GM12878 (cell line): Measurements from ENCODE around the gene CEACAM5. TPM values are rescaled to one million over a fixed set of nuclear protein-coding genes. Genes with fewer than 3 reads are reported as not detected.

Source experiments
- ATAC-seq: fragments of 200-7000 bp; cut with Tn5 transposase; 3 replicates; pipeline ENCODE4 v1.9.1; 2020; ENCODE audit warnings: mild to moderate bottlenecking, moderate library complexity
- BruUV-seq: library from RNA; stranded (reverse); fragments of 400-500 nt; replicated peaks from 2 replicates; lab custom pipeline; 2021; lab: Mats Ljungman, UMichigan
- CTCF ChIA-PET: fragments of 300-600 bp; sonication (Branson Sonifier 250); formaldehyde crosslinking; extraction: SDS; loops from one replicate; lab custom pipeline; 2021; ENCODE audit warnings: inconsistent platforms; lab: Yijun Ruan, JAX
- POLR2A ChIA-PET: fragments of 350-600 bp; formaldehyde crosslinking; extraction: SDS; loops from one replicate; lab custom pipeline; 2021; ENCODE audit warnings: inconsistent platforms; lab: Charles Lee
- RAD21 ChIA-PET: fragments of 300-600 bp; sonication (Branson Sonifier 250); formaldehyde crosslinking; loops from one replicate; lab custom pipeline; 2023; ENCODE audit warnings: antibody characterized with exemption; ENCODE audit not compliant: unreplicated experiment; lab: Charles Lee
- SMC1A ChIA-PET: fragments of 300-600 bp; sonication (Branson Sonifier 250); formaldehyde crosslinking; loops from one replicate; lab custom pipeline; 2023; ENCODE audit not compliant: unreplicated experiment, uncharacterized antibody; lab: Charles Lee
- DNase-seq: peaks from one replicate; pipeline ENCODE4 v3.0.0-alpha.2; 2011; ENCODE audit warnings: low read depth, low spot score
- FAIRE-seq: peaks from 3 replicates; lab custom pipeline; 2011; peaks lifted over from hg19 to GRCh38; lab: Jason Lieb, UNC
- H2AFZ ChIP-seq: 2 replicates; pipeline ENCODE4 v1.6.0; 2011; ENCODE audit warnings: low read depth, low read length, control low read depth; ENCODE audit not compliant: control insufficient read depth
- H3K27ac ChIP-seq: 2 replicates; pipeline ENCODE4 v1.5.1; 2011; ENCODE audit warnings: control low read depth; ENCODE audit not compliant: control insufficient read depth, insufficient read depth
- H3K27me3 ChIP-seq, 2 experiments: replicated peaks in 1 of 2; 2 replicates each; pipeline versions ENCODE4 v1.6.0 to v1.6.1; 2011; ENCODE audit warnings: low read length in 1 of 2; ENCODE audit not compliant: control insufficient read depth in 2 of 2, insufficient read depth in 2 of 2
- H3K36me3 ChIP-seq, 2 experiments: 2 replicates each; pipeline ENCODE4 v1.5.1; 2011; ENCODE audit warnings: low read length in 1 of 2; ENCODE audit not compliant: control insufficient read depth in 2 of 2, insufficient read depth in 2 of 2
- H3K4me1 ChIP-seq: 2 replicates; pipeline ENCODE4 v1.6.1; 2011; ENCODE audit warnings: mild to moderate bottlenecking, low read length, moderate library complexity, mixed read lengths; ENCODE audit not compliant: control insufficient read depth, insufficient read depth
- H3K4me2 ChIP-seq: 2 replicates; pipeline ENCODE4 v1.6.0; 2011; ENCODE audit warnings: control low read depth; ENCODE audit not compliant: control insufficient read depth, insufficient read depth
- H3K4me3 ChIP-seq: fragments of 200-600 bp; sonication (generic); 2 replicates; pipeline ENCODE4 v1.5.1; 2016
- H3K79me2 ChIP-seq: 2 replicates; pipeline ENCODE4 v1.6.0; 2011; ENCODE audit warnings: low read length; ENCODE audit not compliant: control insufficient read depth, insufficient read depth
- H3K9ac ChIP-seq: 2 replicates; pipeline ENCODE4 v1.8.0; 2011; ENCODE audit warnings: low read length, control low read depth, mixed read lengths; ENCODE audit not compliant: control insufficient read depth, insufficient read depth
- H3K9me3 ChIP-seq: replicated peaks from 3 replicates; pipeline ENCODE4 v1.5.1; 2011; ENCODE audit warnings: mild to moderate bottlenecking, low read length; ENCODE audit not compliant: control insufficient read depth, insufficient read depth
- H4K20me1 ChIP-seq: 2 replicates; pipeline ENCODE4 v1.6.0; 2011; ENCODE audit not compliant: control insufficient read depth, insufficient read depth
- CTCF ChIP-seq, 3 experiments: IDR thresholded peaks in 2 of 3; conservative IDR thresholded peaks in 1 of 3; 2 replicates each; pipeline ENCODE4 v1.5.1; 2011; ENCODE audit warnings: low read depth in 3 of 3, low read length in 3 of 3, mild to moderate bottlenecking in 3 of 3, control low read depth in 2 of 3, moderate library complexity in 2 of 3, inconsistent platforms in 1 of 3, mixed read lengths in 1 of 3; ENCODE audit not compliant: control insufficient read depth in 2 of 3, insufficient read depth in 1 of 3; ENCODE audit errors: extremely low read depth in 1 of 3
- CUX1 ChIP-seq: IDR thresholded peaks from 2 replicates; pipeline ENCODE4 v1.6.1; 2012; ENCODE audit warnings: improper control_type of control experiment, low read depth, low read length; ENCODE audit not compliant: insufficient replicate concordance
- EP300 ChIP-seq, 2 experiments: fragments of 150-350 bp in 1 of 2; IDR thresholded peaks; 2 replicates each; pipeline ENCODE4 v1.6.1; 2011 to 2012; ENCODE audit warnings: low read depth in 2 of 2, low read length in 2 of 2, borderline replicate concordance in 1 of 2, improper control_type of control experiment in 1 of 2, inconsistent platforms in 1 of 2; ENCODE audit not compliant: control insufficient read depth in 1 of 2
- GATAD2B ChIP-seq: fragments of 450-650 bp; conservative IDR thresholded peaks from 2 replicates; pipeline ENCODE4 v1.6.1; 2017; ENCODE audit warnings: low read depth, mild to moderate bottlenecking, moderate library complexity
- MTA2 ChIP-seq: fragments of 450-650 bp; IDR thresholded peaks from 2 replicates; pipeline ENCODE4 v1.6.1; 2016; ENCODE audit warnings: low read depth, mild to moderate bottlenecking, moderate library complexity
- MYB ChIP-seq: fragments of 150-350 bp; IDR thresholded peaks from 2 replicates; pipeline ENCODE4 v1.6.1; 2014; ENCODE audit warnings: mild to moderate bottlenecking, low read depth, low read length, borderline replicate concordance
- PBX3 ChIP-seq: IDR thresholded peaks from 2 replicates; pipeline ENCODE4 v1.6.1; 2011; ENCODE audit warnings: mild to moderate bottlenecking, low read depth, low read length, moderate library complexity; ENCODE audit not compliant: insufficient replicate concordance
- RAD21 ChIP-seq: IDR thresholded peaks from 2 replicates; pipeline ENCODE4 v1.6.1; 2011; ENCODE audit warnings: mild to moderate bottlenecking, low read depth, low read length, moderate library complexity; ENCODE audit not compliant: insufficient read depth
- RELA ChIP-seq: fragments of 450-650 bp; IDR thresholded peaks from 2 replicates; pipeline ENCODE4 v1.8.0; 2014; ENCODE audit warnings: borderline replicate concordance; ENCODE audit not compliant: partially characterized antibody
- SMAD5 ChIP-seq: IDR thresholded peaks from 2 replicates; pipeline ENCODE4 v1.6.1; 2016; ENCODE audit warnings: antibody characterized with exemption, low read depth
- SMC3 ChIP-seq: IDR thresholded peaks from 2 replicates; pipeline ENCODE4 v1.6.1; 2011; ENCODE audit warnings: low read length, improper control_type of control experiment, borderline replicate concordance
- TCF7 ChIP-seq: IDR thresholded peaks from 2 replicates; pipeline ENCODE4 v1.6.1; 2014; ENCODE audit warnings: antibody characterized with exemption, borderline replicate concordance
- WGBS: methylation state at CpG from one replicate; pipeline ENCODE4 v1.1.6; 2016; ENCODE audit warnings: low lambda C conversion rate; ENCODE audit not compliant: insufficient replicate concordance, insufficient coverage; ENCODE audit errors: missing lambda C conversion rate; 5-methylcytosine and 5-hydroxymethylcytosine counted together
- in situ Hi-C: fragments of 300-500 bp; cut with MboI; formaldehyde crosslinking; loops from 9 replicates; pipeline ENCODE4 v1.14.3; 2018; ENCODE audit warnings: mixed read lengths
- intact Hi-C: fragments of 100-400 bp; cut with micrococcal nuclease; formaldehyde crosslinking; loops from one replicate; pipeline ENCODE4 v1.14.2; 2022; ENCODE audit not compliant: unreplicated experiment
- polyA plus RNA-seq, 11 experiments: library from polyadenylated mRNA; depleted of rRNA in 4 of 11; unstranded in 6 of 11; stranded (reverse) in 5 of 11; fragments of >200 nt; fragmentation: Nextera tagmentation in 4 of 11; fragmentation: Illumina TruSeq in 1 of 11; extraction: Ambion mirVana in 4 of 11; extraction: Trizol in 1 of 11; gene quantifications; 1 replicate in 1 of 11; 2 replicates in 10 of 11; pipeline versions ENCODE4 v1.2.1 to v1.2.3, GENCODE V29; 2011 to 2016; ENCODE audit warnings: inconsistent platforms in 2 of 11, missing spikeins in 2 of 11, low read depth in 1 of 11
- total RNA-seq, 4 experiments: library from RNA; depleted of rRNA in 3 of 4; stranded (reverse); fragments of >200 nt in 3 of 4; fragmentation: Illumina TruSeq in 1 of 4; extraction: Trizol in 1 of 4; gene quantifications; 2 replicates each; pipeline versions ENCODE4 v1.2.1 to v1.2.3, GENCODE V29; 2013 to 2021

CEACAM5 gene
- total and polyA plus RNA-seq, 10 of the 15 experiments (the other 5 are each of a cell fraction or from before 2014, with no cell fraction given), result 0.38 TPM; not detected in 9

GRCh38 chr19:41753936-41754529, 45.6 kb downstream of the CEACAM5 start:
- Histone ChIP-seq H3K27me3 (peaks cover 0 to 2% of the 10 kb centered on the region in 2 experiments; a peak in 2 of 4 replicates), H3K9ac (no peak overlapping the region), H3K79me2 (no peaks in the 10 kb centered on the region), H3K4me2 (no peak overlapping the region), H3K4me3 (no peak overlapping the region), H4K20me1 (no peaks in the 10 kb centered on the region), H3K27ac (no peak overlapping the region), H3K36me3 (no peaks in the 10 kb centered on the region), H3K4me1 (no peaks in the 10 kb centered on the region), H2AFZ (no peak overlapping the region), H3K9me3 (no peaks in the 10 kb centered on the region)
- no TSS peak for BruUV-seq
- FAIRE-seq (peak; percentile 98), DNase-seq (no peak), ATAC-seq (peak; percentile 99)
- ChIA-PET POLR2A (no interaction called here), CTCF (interaction anchor here (0.7 to 7.7 kb wide), 39 partner anchors 8 to 484 kb away, joined by 3 to 76 read pairs (median 5); partner anchors contain the start of gene CEACAM3), RAD21 (interaction anchor here (1.0 kb wide), 2 partner anchors 12 to 133 kb away, joined by 3 read pairs; no protein-coding TSS in a partner anchor), SMC1A (interaction anchor here (0.7 to 3.1 kb wide), 4 partner anchors 27 to 67 kb away, joined by 4 to 13 read pairs (median 8); no protein-coding TSS in a partner anchor)
- TF ChIP-seq MTA2 (no peak), EP300 (IDR thresholded peaks at IDR 0.05; ENCODE audit: borderline replicate concordance in 1 of 2, control insufficient read depth in 1 of 2, low read depth in 2 of 2, low read length in 2 of 2) (no peak), RELA (no peak), MYB (no peak), SMC3 (peak; percentile 25; the same call in 1 of the 2 replicates), RAD21 (0 out of 2 replicates have a peak, but pooled peaks have one; percentile 23), TCF7 (no peak), GATAD2B (no peak), PBX3 (no peak), CTCF (IDR thresholded peaks at IDR 0.05 in 2 of 3, conservative IDR thresholded peaks at IDR 0.05 in 1 of 3; ENCODE audit: control insufficient read depth in 2 of 3, extremely low read depth in 1 of 3, insufficient read depth in 1 of 3, low read depth in 3 of 3, low read length in 3 of 3) (peak; percentile 52 to 79 (median 65)), SMAD5 (no peak), CUX1 (no peak)
- WGBS, result 0% methylated on average over 4 of the region's 4 CpGs
- intact Hi-C loops (loop anchor here (1.0 kb wide), 2 partner anchors 31 to 67 kb away; no protein-coding TSS in a partner anchor), in situ Hi-C loops (no loop called here)
